NCI-H748 treated with DMSO at 0.1 percent for 48 hours (cell line): ENCODE data around the gene RBCK1.
"Not testable (repeated sequence)": the region's sequence is repeated elsewhere in the genome, so short reads cannot be mapped to it uniquely, and the experiment has no call there.

ENCODE experiments used
- DNase-seq: peaks from one replicate; lab custom pipeline; 2025; lab: John Stamatoyannopoulos, UW

The RBCK1 gene

GRCh38 chr20:472889-473292 is 64.8 kb downstream of the RBCK1 start:
- no peak for DNase-seq

DNA sequence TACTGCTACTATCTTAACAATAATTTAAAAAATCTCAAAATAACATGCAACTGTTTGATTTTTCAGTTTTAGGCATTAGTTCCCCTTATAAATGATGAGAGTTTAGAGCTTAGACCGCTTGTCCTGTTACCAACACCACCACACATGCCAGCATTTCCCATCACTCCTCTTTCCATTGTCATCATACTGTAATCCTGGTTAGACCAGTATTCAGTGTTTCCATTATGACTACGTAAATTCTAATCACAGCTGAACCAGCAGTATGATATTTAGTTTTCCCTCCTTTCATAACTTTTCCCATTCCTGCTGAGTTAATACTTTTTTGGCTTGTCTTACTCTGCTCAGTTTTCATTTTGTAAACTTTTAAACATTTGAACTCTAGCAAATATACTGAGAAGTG is 66.5 kb downstream of the RBCK1 start:
- no peak for DNase-seq

GRCh38 chr20:475463-476357 is 67.6 kb downstream of the RBCK1 start:
- DNase-seq = no peak

- not testable (repeated sequence) for DNase-seq
These were observed 68.6 kb downstream of the RBCK1 start for GRCh38 chr20:476561-477249.

- DNase-seq = no peak
These were observed 70.2 kb downstream of the RBCK1 start for GRCh38 chr20:478010-478948.

DNA sequence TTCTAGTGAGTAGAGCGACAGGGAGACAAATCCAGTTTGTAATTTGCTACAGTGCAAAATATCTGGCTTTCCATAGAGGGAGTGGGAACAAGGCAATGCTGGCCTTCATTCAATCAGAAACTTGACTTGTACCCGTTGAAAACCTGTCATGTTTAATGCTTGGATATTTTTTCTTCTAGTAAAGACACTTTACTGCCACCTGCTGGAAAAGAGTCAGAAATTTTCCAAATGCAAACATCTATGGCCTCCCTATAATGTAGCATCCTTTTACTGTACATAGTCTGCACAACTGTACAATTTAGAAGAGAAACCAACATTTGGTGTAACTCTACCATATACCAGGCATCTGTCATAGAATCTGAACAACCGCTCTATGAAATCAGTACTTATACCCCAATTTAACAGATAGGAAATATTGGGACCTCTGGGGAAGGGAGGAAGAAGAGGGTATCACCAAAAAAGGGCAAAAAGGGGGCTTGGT is 70.9 kb downstream of the RBCK1 start:
- DNase-seq = peak; percentile 59

- no peak for DNase-seq
These were observed 71.4 kb downstream of the RBCK1 start for GRCh38 chr20:479487-479886.

DNA sequence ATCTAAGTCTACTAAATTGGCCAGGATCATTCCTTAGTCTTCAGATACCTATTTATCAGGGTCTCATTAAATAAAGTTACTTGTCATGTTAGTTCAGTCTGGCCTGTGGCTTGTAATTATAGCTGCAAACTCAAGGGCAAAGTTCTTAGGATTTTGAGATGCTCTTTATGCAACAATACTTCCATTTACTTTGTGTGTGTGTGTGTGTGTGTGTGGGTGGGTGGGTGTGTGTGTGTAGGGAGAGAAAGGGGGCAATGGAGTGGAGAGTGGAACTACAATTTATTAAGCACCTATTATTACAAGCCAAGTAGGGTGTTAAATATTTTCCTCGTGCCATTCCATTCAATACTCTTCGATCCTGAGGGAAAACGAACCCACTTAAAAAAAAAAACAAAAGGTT is 71.9 kb downstream of the RBCK1 start:
- no peak for DNase-seq

GRCh38 chr20:481167-481566 is 73.1 kb downstream of the RBCK1 start:
- no peak for DNase-seq
